GM23338 (cell line): Measurements from ENCODE around the gene NKX2-4.

ENCODE experiments used
- CREB1 ChIP-seq: fragments of 250-450 bp; sonication (Bioruptor Pico); IDR thresholded peaks from 2 replicates; pipeline ENCODE4 v1.5.0; 2020; ENCODE audit warnings: low read depth, mild to moderate bottlenecking, moderate library complexity
- CTCF ChIP-seq, 2 experiments: fragments of 200-600 bp in 1 of 2; sonication (generic) in 1 of 2; conservative IDR thresholded peaks; 2 replicates each; pipeline versions ENCODE4 v1.5.1 to v1.6.1; 2016 to 2017; ENCODE audit warnings: antibody characterized with exemption in 2 of 2, low read depth in 2 of 2, mild to moderate bottlenecking in 2 of 2, moderate library complexity in 1 of 2
- EZH2 ChIP-seq: fragments of 200-600 bp; sonication (generic); IDR thresholded peaks from one replicate; pipeline ENCODE4 v1.8.0; 2017; ENCODE audit warnings: antibody characterized with exemption, mild to moderate bottlenecking, low read depth; ENCODE audit not compliant: unreplicated experiment
- EZH2phosphoT487 ChIP-seq: fragments of 200-600 bp; sonication (generic); IDR thresholded peaks from one replicate; pipeline ENCODE4 v1.8.1; 2018; ENCODE audit warnings: antibody characterized with exemption; ENCODE audit not compliant: unreplicated experiment
- JUNB ChIP-seq: IDR thresholded peaks from one replicate; pipeline ENCODE4 v1.6.1; 2016; ENCODE audit warnings: antibody characterized with exemption; ENCODE audit not compliant: unreplicated experiment
- NANOG ChIP-seq: IDR thresholded peaks from 2 replicates; pipeline ENCODE4 v1.6.1; 2016; ENCODE audit warnings: antibody characterized with exemption, borderline replicate concordance
- POLR2AphosphoS5 ChIP-seq: IDR thresholded peaks from 2 replicates; pipeline ENCODE4 v1.6.1; 2016; ENCODE audit warnings: antibody characterized with exemption, low read depth
- REST ChIP-seq: IDR thresholded peaks from one replicate; pipeline ENCODE4 v1.6.1; 2018; ENCODE audit warnings: antibody characterized with exemption; ENCODE audit not compliant: unreplicated experiment
- ZNF331 ChIP-seq: fragments of 250-450 bp; sonication (Bioruptor Pico); IDR thresholded peaks from 2 replicates; pipeline ENCODE4 v1.5.0; 2020; ENCODE audit warnings: low read depth, mild to moderate bottlenecking, moderate library complexity

DNA sequence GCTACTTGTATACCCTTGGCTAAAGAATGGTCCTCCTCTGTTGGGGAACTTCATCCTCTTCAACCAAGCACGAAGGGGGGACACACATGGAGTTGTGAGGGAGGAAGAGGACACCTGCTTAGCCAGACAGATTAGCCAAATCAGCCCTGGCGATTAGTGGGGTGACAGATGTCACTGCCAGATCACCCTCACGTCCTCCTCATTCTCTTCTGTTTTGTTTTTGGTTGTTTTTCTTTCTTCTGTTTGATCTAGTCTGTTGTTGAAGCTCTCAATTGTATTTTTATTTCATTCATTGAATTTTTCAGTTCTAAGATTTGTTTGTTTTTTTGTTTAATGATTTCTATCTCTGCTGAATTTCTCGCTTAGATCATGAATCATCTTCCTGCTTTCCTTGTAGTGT lies 27.5 kb upstream of the NKX2-4 start:
- TF ChIP-seq CTCF (conservative IDR thresholded peaks at IDR 0.05; ENCODE audit: low read depth in 2 of 2) (no peak), REST (no peak), POLR2AphosphoS5 (no peak), EZH2 (no peak), JUNB (no peak), NANOG (no peak), ZNF331 (CRISPR knock-in tag) (no peak), CREB1 (CRISPR knock-in tag) (no peak), EZH2phosphoT487 (no peak)
